SH-SY5Y (cell line): ENCODE results near the gene E2F8.

Source experiments
- GATA2 ChIP-seq: IDR thresholded peaks from 2 replicates; pipeline ENCODE4 v1.6.1; 2011; ENCODE audit warnings: mild to moderate bottlenecking, low read depth, low read length
- GATA3 ChIP-seq: IDR thresholded peaks from 2 replicates; pipeline ENCODE4 v1.6.1; 2011; ENCODE audit warnings: low read depth, mild to moderate bottlenecking, low read length, moderate library complexity

GRCh38 chr11:19279451-19279850, 38.7 kb upstream of the E2F8 start:
- no peak for TF ChIP-seq GATA2
- no peak for TF ChIP-seq GATA3
